ENCODE results near the gene IGFBP4. TPM values are rescaled to one million over a fixed set of nuclear protein-coding genes. Genes with fewer than 3 reads are reported as not detected.

The IGFBP4 gene
- total RNA-seq, 1 donor from 2014 or later: 700 TPM

DNA sequence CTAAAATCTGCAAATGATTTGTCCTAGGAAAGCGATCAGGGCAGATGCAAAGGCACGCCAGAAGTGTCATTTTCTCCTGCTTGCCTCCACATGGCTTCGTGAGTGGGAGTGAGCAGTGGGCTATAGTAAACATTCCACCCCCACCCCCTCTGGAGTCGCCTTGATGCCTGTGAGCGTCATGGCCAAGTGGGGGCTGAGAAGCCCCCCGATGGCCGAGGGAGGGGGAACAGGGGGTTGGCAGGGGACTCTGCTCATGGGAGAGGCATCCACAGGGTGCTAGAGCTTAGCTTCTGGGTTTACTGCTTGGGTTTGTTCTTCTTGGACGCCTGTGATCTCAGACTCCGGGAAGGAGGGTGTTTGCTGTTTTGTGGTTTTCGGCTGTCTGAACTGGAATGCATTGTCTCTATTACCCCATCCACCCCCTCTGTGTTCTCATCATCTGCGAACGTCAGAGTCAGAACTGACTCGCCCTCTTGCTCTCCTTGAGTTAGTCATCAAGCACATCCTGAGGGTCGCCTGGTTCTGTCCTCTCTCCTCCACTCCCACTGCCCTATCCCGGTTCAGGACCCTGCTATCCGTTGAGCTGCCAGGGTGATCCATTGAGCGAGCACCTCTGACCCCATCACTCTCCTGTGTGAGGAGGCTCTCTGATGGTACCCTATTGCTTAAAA lies 42.7 kb downstream of the IGFBP4 start:
- peak overlapping the region; percentile 72 for H3K27ac ChIP-seq
- peaks cover 87% of the 10 kb centered on the region for H3K4me1 ChIP-seq
- intact Hi-C loops (cut with DNase I): loop anchor here (5.0 kb wide), 1 partner anchor 51 kb away; no protein-coding TSS in a partner anchor
- H3K9me3 ChIP-seq: no peaks in the 10 kb centered on the region
- H3K36me3 ChIP-seq: peaks cover 0 to 4% of the 10 kb centered on the region in 2 donors
- TF ChIP-seq POLR2A (IDR thresholded peaks at IDR 0.05) (no peak), POLR2AphosphoS5 (IDR thresholded peaks at IDR 0.05; ENCODE audit: insufficient read depth in 1 of 2, low read depth in 1 of 2) (peak; percentile 62 to 92)
- TF ChIP-seq, protein P1, sequence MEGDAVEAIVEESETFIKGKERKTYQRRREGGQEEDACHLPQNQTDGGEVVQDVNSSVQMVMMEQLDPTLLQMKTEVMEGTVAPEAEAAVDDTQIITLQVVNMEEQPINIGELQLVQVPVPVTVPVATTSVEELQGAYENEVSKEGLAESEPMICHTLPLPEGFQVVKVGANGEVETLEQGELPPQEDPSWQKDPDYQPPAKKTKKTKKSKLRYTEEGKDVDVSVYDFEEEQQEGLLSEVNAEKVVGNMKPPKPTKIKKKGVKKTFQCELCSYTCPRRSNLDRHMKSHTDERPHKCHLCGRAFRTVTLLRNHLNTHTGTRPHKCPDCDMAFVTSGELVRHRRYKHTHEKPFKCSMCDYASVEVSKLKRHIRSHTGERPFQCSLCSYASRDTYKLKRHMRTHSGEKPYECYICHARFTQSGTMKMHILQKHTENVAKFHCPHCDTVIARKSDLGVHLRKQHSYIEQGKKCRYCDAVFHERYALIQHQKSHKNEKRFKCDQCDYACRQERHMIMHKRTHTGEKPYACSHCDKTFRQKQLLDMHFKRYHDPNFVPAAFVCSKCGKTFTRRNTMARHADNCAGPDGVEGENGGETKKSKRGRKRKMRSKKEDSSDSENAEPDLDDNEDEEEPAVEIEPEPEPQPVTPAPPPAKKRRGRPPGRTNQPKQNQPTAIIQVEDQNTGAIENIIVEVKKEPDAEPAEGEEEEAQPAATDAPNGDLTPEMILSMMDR (IDR thresholded peaks at IDR 0.05): peak in 1 of 3 experiments; percentile 7
- DNase-seq (ENCODE audit: extremely low spot score in 2 of 2): peak in 1 of 2 donors; percentile 98
- peak overlapping the region in 1 of 2 donors; percentile 19 for H3K4me3 ChIP-seq
- no peaks in the 10 kb centered on the region for H3K27me3 ChIP-seq

DNA sequence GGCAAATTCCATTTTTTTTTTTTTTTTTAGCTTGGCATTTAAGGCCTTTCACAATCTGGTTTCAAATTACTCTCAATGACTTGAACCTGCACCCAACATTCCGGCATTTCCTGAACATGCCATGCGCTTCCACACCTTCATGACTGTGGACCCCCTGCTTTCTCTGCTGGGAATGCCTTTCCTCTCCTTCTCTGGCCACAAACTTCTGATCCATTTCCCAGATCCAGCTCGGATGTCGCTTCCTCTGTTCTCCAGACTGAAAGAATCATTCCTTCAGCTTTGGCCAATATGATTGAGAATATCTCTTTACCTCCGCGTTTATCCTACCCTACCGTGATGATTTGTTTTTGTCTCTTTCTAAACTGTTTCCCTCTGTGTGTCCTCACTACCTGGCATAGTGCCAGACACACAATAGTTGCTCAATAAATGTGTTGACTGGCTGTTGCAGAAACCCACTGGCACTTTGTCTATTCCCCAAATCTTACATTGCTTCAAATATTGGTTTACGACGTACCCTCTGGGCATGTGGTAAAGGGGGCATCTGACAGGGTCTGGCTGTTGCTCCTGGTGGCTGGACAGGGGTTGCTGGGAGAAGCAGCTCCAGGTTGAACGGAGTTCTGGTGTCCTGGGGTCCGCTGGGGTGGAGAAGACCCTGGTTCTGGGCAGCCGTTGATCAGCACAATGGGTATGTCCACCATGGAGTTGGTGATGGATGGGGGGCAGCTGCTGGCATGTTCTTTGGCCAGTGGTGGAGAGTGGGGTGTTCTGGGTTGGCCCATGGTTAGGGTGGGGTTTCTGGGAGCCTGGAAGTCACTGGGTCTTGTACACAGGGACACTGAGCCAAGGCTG lies 43.5 kb downstream of the IGFBP4 start:
- peaks cover 89% of the 10 kb centered on the region for H3K4me1 ChIP-seq
- no peak for DNase-seq (ENCODE audit: extremely low spot score in 2 of 2)
- no peaks in the 10 kb centered on the region for H3K9me3 ChIP-seq
- TF ChIP-seq POLR2A (IDR thresholded peaks at IDR 0.05) (no peak), POLR2AphosphoS5 (IDR thresholded peaks at IDR 0.05; ENCODE audit: insufficient read depth in 1 of 2, low read depth in 1 of 2) (no peak)
- TF ChIP-seq, protein P1 (IDR thresholded peaks at IDR 0.05): no peak
- H3K36me3 ChIP-seq: peaks cover 0 to 4% of the 10 kb centered on the region in 2 donors
- no peaks in the 10 kb centered on the region for H3K27me3 ChIP-seq
- H3K4me3 ChIP-seq: no peak overlapping the region
- H3K27ac ChIP-seq: peak overlapping the region; percentile 72
- intact Hi-C loops (cut with DNase I): loop anchor here (5.0 kb wide), 1 partner anchor 51 kb away; no protein-coding TSS in a partner anchor

DNA sequence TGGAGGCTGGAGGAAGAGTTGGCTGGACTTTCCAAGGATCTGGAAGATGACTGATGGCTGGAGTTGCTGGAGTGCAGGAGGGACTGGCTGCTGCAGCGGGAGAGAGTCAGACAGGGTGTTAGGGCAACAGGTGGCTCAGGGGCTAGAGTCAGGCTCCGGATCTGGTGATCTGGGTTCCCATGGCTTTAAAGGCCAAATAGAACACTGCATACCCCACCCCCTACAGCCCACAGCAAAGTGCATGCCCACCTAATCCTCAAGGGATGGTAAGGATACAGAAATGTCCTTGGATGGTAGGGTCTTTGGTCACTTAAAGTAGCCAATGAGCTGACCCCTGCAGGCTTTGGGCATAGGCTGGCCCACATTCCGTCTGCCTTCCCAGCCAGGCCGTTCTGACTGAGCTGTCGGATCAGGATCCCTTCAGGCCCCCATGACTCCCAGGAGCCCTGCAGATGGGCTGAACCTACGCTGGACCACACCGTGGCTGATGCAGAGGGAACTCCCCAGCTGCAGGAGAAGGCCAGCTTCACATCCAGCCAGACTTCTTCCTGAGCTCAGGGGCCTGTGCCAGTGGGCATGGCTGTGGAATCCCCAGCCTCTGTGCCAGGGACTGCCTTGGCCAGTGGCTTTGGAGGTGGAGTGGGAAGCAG lies 44.2 kb downstream of the IGFBP4 start:
- intact Hi-C loops (cut with DNase I): loop anchor here (5.0 kb wide), 1 partner anchor 50 kb away; no protein-coding TSS in a partner anchor
- DNase-seq (ENCODE audit: extremely low spot score in 2 of 2): no peak
- peaks cover 0 to 4% of the 10 kb centered on the region in 2 donors for H3K36me3 ChIP-seq
- peak overlapping the region; percentile 72 for H3K27ac ChIP-seq
- peaks cover 89% of the 10 kb centered on the region for H3K4me1 ChIP-seq
- no peak overlapping the region for H3K4me3 ChIP-seq
- no peaks in the 10 kb centered on the region for H3K9me3 ChIP-seq
- TF ChIP-seq, protein P1 (IDR thresholded peaks at IDR 0.05): no peak
- peak in 1 of 2 donors; percentile 48 for TF ChIP-seq POLR2AphosphoS5 (IDR thresholded peaks at IDR 0.05; ENCODE audit: insufficient read depth in 1 of 2, low read depth in 1 of 2)
- no peaks in the 10 kb centered on the region for H3K27me3 ChIP-seq

DNA sequence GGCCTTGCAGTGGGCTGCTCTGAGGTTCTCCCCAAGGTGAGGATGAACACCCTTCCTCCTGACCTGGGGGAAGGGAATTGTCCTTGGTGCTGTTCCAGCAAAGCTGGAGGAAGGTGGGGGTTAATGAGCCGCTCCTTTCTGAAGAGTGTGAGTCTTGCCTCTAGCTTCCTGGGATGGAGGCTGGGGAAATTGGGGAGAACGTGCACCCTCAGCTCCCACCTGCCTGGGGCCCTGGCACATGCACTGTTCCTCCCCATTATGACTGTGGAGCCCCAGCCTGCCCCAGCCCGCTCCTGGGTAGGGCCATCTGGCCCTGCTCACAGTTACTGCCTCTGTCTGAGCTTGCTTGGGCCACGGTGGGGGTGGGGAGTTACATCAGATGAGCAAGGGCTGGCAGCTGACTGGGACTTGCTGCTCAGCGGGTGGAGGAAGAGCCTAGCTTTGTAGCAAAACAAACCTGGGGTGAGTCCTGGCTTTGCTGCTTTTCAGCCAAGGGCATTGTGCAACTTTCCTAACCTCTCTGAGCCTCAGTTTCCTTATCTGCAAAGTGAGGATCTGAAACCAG lies 47.1 kb downstream of the IGFBP4 start:
- Histone ChIP-seq H3K9me3 (no peaks in the 10 kb centered on the region), H3K27me3 (no peaks in the 10 kb centered on the region), H3K36me3 (peaks cover 0 to 4% of the 10 kb centered on the region in 2 donors), H3K27ac (peak overlapping the region; percentile 75), H3K4me3 (no peak overlapping the region), H3K4me1 (peaks cover 81% of the 10 kb centered on the region)
- intact Hi-C loops (cut with DNase I): no loop called here
- DNase-seq (ENCODE audit: extremely low spot score in 2 of 2): no peak
- TF ChIP-seq POLR2AphosphoS5 (IDR thresholded peaks at IDR 0.05; ENCODE audit: insufficient read depth in 1 of 2, low read depth in 1 of 2): peak; percentile 57 to 84
- TF ChIP-seq, protein P1 (IDR thresholded peaks at IDR 0.05): no peak
- peak in 1 of 2 donors; percentile 7 for TF ChIP-seq POLR2A (IDR thresholded peaks at IDR 0.05)

Measured in vagina (tissue), 2 donors.